Endothelial cell (in vitro differentiated cells): ENCODE results near the gene BATF. TPM values are rescaled to one million over a fixed set of nuclear protein-coding genes. Genes with fewer than 3 reads are reported as not detected.

Experiments
- DNase-seq: peaks from one replicate; pipeline ENCODE4 v3.0.0; 2021; ENCODE audit warnings: low spot score
- H3K27ac Mint-ChIP-seq: one replicate; pipeline ENCODE4 v1.8.0; 2021; ENCODE audit warnings: mixed read lengths, inconsistent platforms; ENCODE audit not compliant: unreplicated experiment
- H3K27me3 Mint-ChIP-seq: one replicate; pipeline ENCODE4 v1.8.0; 2021; ENCODE audit warnings: mild to moderate bottlenecking, moderate library complexity, mixed read lengths, inconsistent platforms; ENCODE audit not compliant: unreplicated experiment
- H3K36me3 Mint-ChIP-seq: one replicate; pipeline ENCODE4 v1.8.0; 2021; ENCODE audit warnings: mild to moderate bottlenecking, low read depth, mixed read lengths, inconsistent platforms; ENCODE audit not compliant: unreplicated experiment
- H3K4me1 Mint-ChIP-seq: one replicate; pipeline ENCODE4 v1.8.0; 2021; ENCODE audit warnings: mild to moderate bottlenecking, mixed read lengths, inconsistent platforms; ENCODE audit not compliant: unreplicated experiment
- H3K4me3 Mint-ChIP-seq: one replicate; pipeline ENCODE4 v1.8.0; 2021; ENCODE audit warnings: mild to moderate bottlenecking, mixed read lengths, inconsistent platforms; ENCODE audit not compliant: unreplicated experiment
- H3K9me3 Mint-ChIP-seq: one replicate; pipeline ENCODE4 v1.8.0; 2021; ENCODE audit warnings: mixed read lengths, inconsistent platforms; ENCODE audit not compliant: unreplicated experiment
- total RNA-seq: library from RNA; stranded (reverse); fragmentation: NEBNext Ultra II Directional; extraction: Animal tissue kit (Norgen Biotek cat#: 25700); gene quantifications from one replicate; pipeline ENCODE4 v1.2.1, GENCODE V29; 2021; ENCODE audit not compliant: unreplicated experiment
- TF ChIP-seq, protein P1 (sequence below): fragments of 200-600 bp; sonication (generic); IDR thresholded peaks from one replicate; pipeline ENCODE4 v1.5.0; 2021; ENCODE audit warnings: antibody characterized with exemption; ENCODE audit not compliant: unreplicated experiment

The BATF gene
- total RNA-seq, 1 donor from 2014 or later: not detected

DNA sequence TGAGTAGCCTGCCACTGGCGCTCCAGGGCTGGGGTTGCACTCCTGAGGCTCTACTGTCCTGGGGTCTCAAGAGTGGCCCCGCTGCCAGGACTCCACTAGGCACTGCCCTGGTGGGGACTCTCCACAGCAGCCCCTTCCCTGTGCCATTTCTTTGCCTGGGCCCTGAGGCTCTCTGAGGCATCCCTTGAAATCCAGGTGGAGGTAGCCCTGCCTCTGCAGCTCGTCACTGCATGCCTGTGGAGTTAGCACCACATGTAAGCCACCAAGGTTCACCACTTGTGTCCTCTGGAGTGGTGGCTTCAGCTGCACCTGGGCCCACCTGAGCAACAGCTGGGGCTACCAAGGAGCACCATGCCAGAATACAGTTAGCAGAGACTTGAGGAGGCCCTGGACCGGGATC is 39.9 kb upstream of the BATF start:
- TF ChIP-seq, protein P1, sequence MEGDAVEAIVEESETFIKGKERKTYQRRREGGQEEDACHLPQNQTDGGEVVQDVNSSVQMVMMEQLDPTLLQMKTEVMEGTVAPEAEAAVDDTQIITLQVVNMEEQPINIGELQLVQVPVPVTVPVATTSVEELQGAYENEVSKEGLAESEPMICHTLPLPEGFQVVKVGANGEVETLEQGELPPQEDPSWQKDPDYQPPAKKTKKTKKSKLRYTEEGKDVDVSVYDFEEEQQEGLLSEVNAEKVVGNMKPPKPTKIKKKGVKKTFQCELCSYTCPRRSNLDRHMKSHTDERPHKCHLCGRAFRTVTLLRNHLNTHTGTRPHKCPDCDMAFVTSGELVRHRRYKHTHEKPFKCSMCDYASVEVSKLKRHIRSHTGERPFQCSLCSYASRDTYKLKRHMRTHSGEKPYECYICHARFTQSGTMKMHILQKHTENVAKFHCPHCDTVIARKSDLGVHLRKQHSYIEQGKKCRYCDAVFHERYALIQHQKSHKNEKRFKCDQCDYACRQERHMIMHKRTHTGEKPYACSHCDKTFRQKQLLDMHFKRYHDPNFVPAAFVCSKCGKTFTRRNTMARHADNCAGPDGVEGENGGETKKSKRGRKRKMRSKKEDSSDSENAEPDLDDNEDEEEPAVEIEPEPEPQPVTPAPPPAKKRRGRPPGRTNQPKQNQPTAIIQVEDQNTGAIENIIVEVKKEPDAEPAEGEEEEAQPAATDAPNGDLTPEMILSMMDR: no peak
- Mint-ChIP-seq H3K27me3 (no peaks in the 10 kb centered on the region), H3K4me1 (peaks cover 3% of the 10 kb centered on the region), H3K4me3 (no peak overlapping the region), H3K9me3 (no peaks in the 10 kb centered on the region), H3K27ac (no peak overlapping the region), H3K36me3 (no peaks in the 10 kb centered on the region)
- no peak for DNase-seq

DNA sequence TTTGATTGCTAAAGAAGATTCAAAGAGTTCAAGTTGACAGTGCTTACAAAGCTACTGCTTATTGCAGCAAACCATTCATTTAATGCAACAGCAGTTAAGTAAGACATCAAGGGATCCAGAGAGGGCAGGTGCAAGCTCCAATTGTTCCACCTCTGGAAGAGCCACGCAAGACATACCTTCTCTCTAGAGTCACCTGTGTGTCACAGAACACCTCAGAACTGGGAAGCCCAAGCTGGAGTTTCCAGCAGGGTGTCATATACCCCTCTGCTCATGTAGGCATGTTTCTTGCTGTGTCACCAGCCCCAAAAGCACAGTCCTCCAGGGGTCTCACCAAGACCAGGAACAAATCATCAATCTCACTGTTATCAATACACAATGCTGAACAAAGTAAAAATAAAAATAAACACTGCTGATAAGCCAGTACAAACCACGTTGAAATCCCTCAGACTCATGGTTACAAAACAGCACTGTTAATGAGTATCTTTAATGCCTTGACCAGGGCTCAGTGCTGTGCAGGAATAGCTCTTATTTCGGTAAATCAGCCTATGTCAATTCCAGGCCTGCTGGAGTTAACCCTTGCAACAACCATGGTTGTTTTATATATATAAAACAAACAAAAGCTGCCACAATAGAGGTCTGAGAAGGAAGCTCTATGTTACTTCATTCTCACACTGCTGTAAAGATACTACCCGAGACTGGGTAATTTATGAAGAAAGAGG is 37.4 kb upstream of the BATF start:
- no peaks in the 10 kb centered on the region for H3K9me3 Mint-ChIP-seq

DNA sequence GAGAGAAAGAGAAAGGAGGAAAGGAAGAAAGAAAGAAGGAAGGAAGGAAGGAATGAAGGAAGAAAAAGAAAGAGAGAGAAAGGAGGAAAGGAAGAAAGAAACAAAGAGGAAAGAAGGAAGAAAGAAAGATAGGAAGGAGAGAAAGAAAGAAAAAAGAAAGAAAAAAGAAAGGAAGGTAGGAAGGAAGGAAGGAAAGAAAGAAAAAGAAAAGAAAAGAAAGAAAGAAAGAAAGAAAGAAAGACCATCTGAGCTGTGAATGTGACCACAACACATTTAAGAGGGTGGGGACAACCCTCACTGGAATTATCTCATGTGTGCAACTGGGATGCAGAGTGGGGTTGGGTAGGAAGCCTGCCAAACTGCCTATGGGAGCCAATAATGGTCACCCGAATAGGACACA is 36.0 kb upstream of the BATF start:
- no peak overlapping the region for H3K27ac Mint-ChIP-seq
- no peaks in the 10 kb centered on the region for H3K36me3 Mint-ChIP-seq
- no peaks in the 10 kb centered on the region for H3K9me3 Mint-ChIP-seq
- H3K27me3 Mint-ChIP-seq: no peaks in the 10 kb centered on the region
- no peak overlapping the region for H3K4me3 Mint-ChIP-seq
- no peaks in the 10 kb centered on the region for H3K4me1 Mint-ChIP-seq
- DNase-seq: no peak
- TF ChIP-seq, protein P1: no peak

More for the DNA sequence above, 37.4 kb upstream of the BATF start:
- Mint-ChIP-seq H3K27me3 (no peaks in the 10 kb centered on the region), H3K27ac (no peak overlapping the region), H3K4me3 (no peak overlapping the region), H3K36me3 (no peaks in the 10 kb centered on the region), H3K4me1 (peaks cover 2% of the 10 kb centered on the region)
- no peak for DNase-seq
- TF ChIP-seq, protein P1: no peak

DNA sequence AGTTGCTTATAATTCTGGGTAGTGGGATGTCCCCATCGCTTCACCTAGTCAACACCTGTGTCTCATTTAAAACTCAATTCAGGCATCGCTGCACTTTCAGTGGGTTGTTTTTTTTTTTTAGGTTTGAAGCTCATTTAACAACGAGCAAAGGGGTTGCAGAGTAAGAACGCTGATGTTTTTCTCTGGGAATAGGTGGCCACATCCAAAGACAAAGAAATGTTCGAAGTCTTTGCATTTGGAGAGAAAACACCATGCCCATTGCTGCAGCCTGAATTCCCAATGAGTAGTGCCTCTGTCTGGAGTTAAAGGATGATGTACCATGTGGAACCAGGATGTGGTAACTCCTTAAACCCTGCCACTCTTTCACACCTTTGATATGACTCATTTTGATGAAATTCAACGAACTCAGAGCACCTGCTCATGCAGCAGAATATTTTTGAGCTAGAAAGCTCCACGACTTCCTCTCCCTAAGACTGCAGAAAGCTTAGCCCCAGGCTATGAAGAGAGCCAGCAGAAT is 35.1 kb upstream of the BATF start:
- TF ChIP-seq, protein P1: no peak
- H3K4me1 Mint-ChIP-seq: no peaks in the 10 kb centered on the region
- H3K27ac Mint-ChIP-seq: no peak overlapping the region
- H3K36me3 Mint-ChIP-seq: no peaks in the 10 kb centered on the region
- H3K4me3 Mint-ChIP-seq: no peak overlapping the region
- no peak for DNase-seq
- H3K9me3 Mint-ChIP-seq: no peaks in the 10 kb centered on the region
- no peaks in the 10 kb centered on the region for H3K27me3 Mint-ChIP-seq

DNA sequence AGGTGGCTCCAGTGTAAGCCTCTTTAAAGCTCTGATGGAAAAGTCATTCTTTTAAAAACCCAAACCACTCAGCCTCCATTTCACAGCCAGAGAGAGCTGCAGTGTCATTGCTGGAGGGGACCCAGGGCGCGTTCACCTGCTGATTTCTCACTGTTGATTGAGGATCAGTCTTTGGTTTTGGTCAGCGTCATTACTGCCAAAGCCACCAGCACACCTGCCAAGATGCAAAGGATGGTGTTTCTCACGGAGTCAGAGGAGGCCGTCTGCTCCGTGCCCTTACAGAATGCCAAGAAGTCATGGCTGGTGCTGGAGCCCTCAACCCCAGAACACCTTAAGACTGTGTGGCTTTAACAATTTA is 32.8 kb upstream of the BATF start:
- Mint-ChIP-seq H3K4me3 (no peak overlapping the region), H3K27ac (no peak overlapping the region), H3K27me3 (no peaks in the 10 kb centered on the region), H3K4me1 (no peaks in the 10 kb centered on the region), H3K36me3 (no peaks in the 10 kb centered on the region), H3K9me3 (no peaks in the 10 kb centered on the region)
- DNase-seq: no peak
- TF ChIP-seq, protein P1: no peak
